Activated naive CD4-positive, alpha-beta T cell treated with anti-CD3 and anti-CD28 coated beads for 36 hours (primary cell): ENCODE data around the gene NEMF. TPM values are rescaled to one million over a fixed set of nuclear protein-coding genes. Genes with fewer than 3 reads are reported as not detected.
"Not testable (repeated sequence)": the region's sequence is repeated elsewhere in the genome, so short reads cannot be mapped to it uniquely, and the experiment has no call there.

ENCODE experiments used
- CTCF ChIA-PET: fragments of 350-600 bp; sonication (Branson Sonifier 250); formaldehyde crosslinking; loops from one replicate; lab custom pipeline; 2021; ENCODE audit warnings: antibody characterized with exemption; lab: Charles Lee
- DNase-seq: peaks from one replicate; pipeline ENCODE4 v3.0.0-alpha.2; 2020
- H3K27ac Mint-ChIP-seq: one replicate; pipeline ENCODE4 v1.8.0; 2021; ENCODE audit warnings: mild to moderate bottlenecking, mixed read lengths
- H3K27me3 Mint-ChIP-seq: one replicate; pipeline ENCODE4 v1.8.0; 2021; ENCODE audit warnings: low read depth, mixed read lengths
- H3K36me3 Mint-ChIP-seq: one replicate; pipeline ENCODE4 v1.8.0; 2021; ENCODE audit warnings: low read depth, mixed read lengths
- H3K4me1 Mint-ChIP-seq: one replicate; pipeline ENCODE4 v1.8.0; 2021; ENCODE audit warnings: low read depth, mixed read lengths
- H3K4me3 Mint-ChIP-seq: one replicate; pipeline ENCODE4 v1.8.0; 2021; ENCODE audit warnings: mild to moderate bottlenecking, moderate library complexity, mixed read lengths
- H3K9me3 Mint-ChIP-seq: one replicate; pipeline ENCODE4 v1.8.0; 2021; ENCODE audit warnings: mixed read lengths
- intact Hi-C: fragments of 100-400 bp; cut with micrococcal nuclease; formaldehyde crosslinking; loops from one replicate; pipeline ENCODE4 v1.15.1; 2023
- total RNA-seq, 2 experiments: library from RNA; stranded (reverse); gene quantifications; one replicate each; pipeline ENCODE4 v1.2.3, GENCODE V29; 2021

The NEMF gene
- total RNA-seq = 10 to 100 TPM; 45.5 to 47.0 TPM

- Mint-ChIP-seq H3K36me3 (peaks cover 9% of the 10 kb centered on the region), H3K4me1 (peaks cover 37% of the 10 kb centered on the region), H3K27ac (peak within 1 kb of the TSS; percentile 97), H3K4me3 (peak within 1 kb of the TSS; percentile 98), H3K27me3 (no peaks in the 10 kb centered on the region), H3K9me3 (no peaks in the 10 kb centered on the region)
- intact Hi-C loops = loop anchor here (1.0 to 2.0 kb wide), 12 partner anchors 10 to 680 kb away; partner anchors contain the start of genes DMAC2L, KLHDC2, L2HGDH and MAP4K5
- CTCF ChIA-PET = interaction anchor here (0.6 to 10.7 kb wide), 46 partner anchors 10 to 391 kb away, joined by 3 to 182 read pairs (median 4); partner anchors contain the start of genes DNAAF2, MGAT2 and RPL36AL
- peak; percentile 90 for DNase-seq
These were observed at the start of gene NEMF for GRCh38 chr14:49852301-49853157. Gene NEMF (minus strand): TSS chr14:49852788. CDS start chr14:49852753, 35 bp downstream.

GRCh38 chr14:49900973-49901372 is 48.4 kb upstream of the NEMF start:
- CTCF ChIA-PET = interaction anchor here (2.3 kb wide), 1 partner anchor 137 kb away, joined by 10 read pairs; no protein-coding TSS in a partner anchor
- peaks cover 28% of the 10 kb centered on the region for H3K36me3 Mint-ChIP-seq
- no peak overlapping the region for H3K27ac Mint-ChIP-seq

GRCh38 chr14:49898485-49898884 is 45.9 kb upstream of the NEMF start:
- intact Hi-C loops = loop anchor here (5.0 to 10.0 kb wide), 2 partner anchors 926 to 1949 kb away; no protein-coding TSS in a partner anchor
- Mint-ChIP-seq H3K4me3 (peak overlapping the region; percentile 54), H3K36me3 (peaks cover 49% of the 10 kb centered on the region), H3K4me1 (peaks cover 32% of the 10 kb centered on the region), H3K9me3 (peaks cover 1% of the 10 kb centered on the region), H3K27me3 (no peaks in the 10 kb centered on the region), H3K27ac (peak overlapping the region; percentile 86)
- no peak for DNase-seq
- CTCF ChIA-PET = interaction anchor here (0.7 to 1.1 kb wide), 2 partner anchors 45 to 102 kb away, joined by 5 to 7 read pairs; no protein-coding TSS in a partner anchor

More at GRCh38 chr14:49900973-49901372, 48.4 kb upstream of the NEMF start:
- Mint-ChIP-seq H3K9me3 (peaks cover 3% of the 10 kb centered on the region), H3K4me1 (peaks cover 35% of the 10 kb centered on the region), H3K27me3 (no peaks in the 10 kb centered on the region), H3K4me3 (no peak overlapping the region)
- intact Hi-C loops = no loop called here
- no peak for DNase-seq

GRCh38 chr14:49897965-49898364 is 45.4 kb upstream of the NEMF start:
- CTCF ChIA-PET = interaction anchor here (0.7 to 1.0 kb wide), 2 partner anchors 103 to 140 kb away, joined by 3 to 6 read pairs; no protein-coding TSS in a partner anchor
- intact Hi-C loops = loop anchor here (5.0 to 10.0 kb wide), 2 partner anchors 927 to 1949 kb away; no protein-coding TSS in a partner anchor
- Mint-ChIP-seq H3K36me3 (peaks cover 52% of the 10 kb centered on the region), H3K4me3 (peak overlapping the region; percentile 54), H3K9me3 (peaks cover 1% of the 10 kb centered on the region), H3K27me3 (no peaks in the 10 kb centered on the region), H3K4me1 (peaks cover 32% of the 10 kb centered on the region), H3K27ac (peak overlapping the region; percentile 86)
- DNase-seq = no peak

GRCh38 chr14:49897414-49897813 is 44.8 kb upstream of the NEMF start:
- intact Hi-C loops = loop anchor here (5.0 to 10.0 kb wide), 2 partner anchors 927 to 1950 kb away; no protein-coding TSS in a partner anchor
- Mint-ChIP-seq H3K27me3 (no peaks in the 10 kb centered on the region), H3K9me3 (peaks cover 1% of the 10 kb centered on the region), H3K36me3 (peaks cover 54% of the 10 kb centered on the region), H3K4me1 (peaks cover 32% of the 10 kb centered on the region), H3K27ac (peak overlapping the region; percentile 100), H3K4me3 (peak overlapping the region; percentile 100)
- CTCF ChIA-PET = interaction anchor here (0.7 to 1.0 kb wide), 2 partner anchors 103 to 141 kb away, joined by 3 to 6 read pairs; no protein-coding TSS in a partner anchor
- no peak for DNase-seq

GRCh38 chr14:49896966-49897365 is 44.4 kb upstream of the NEMF start:
- Mint-ChIP-seq H3K36me3 (peaks cover 51% of the 10 kb centered on the region), H3K4me1 (peaks cover 33% of the 10 kb centered on the region), H3K4me3 (peak overlapping the region; percentile 100), H3K27ac (peak overlapping the region; percentile 100), H3K27me3 (no peaks in the 10 kb centered on the region), H3K9me3 (no peaks in the 10 kb centered on the region)
- intact Hi-C loops = loop anchor here (1.0 to 10.0 kb wide), 3 partner anchors 625 to 1950 kb away; no protein-coding TSS in a partner anchor
- no peak for DNase-seq
- CTCF ChIA-PET = interaction anchor here (1.0 kb wide), 1 partner anchor 141 kb away, joined by 6 read pairs; no protein-coding TSS in a partner anchor

GRCh38 chr14:49896272-49896671 is 43.7 kb upstream of the NEMF start:
- intact Hi-C loops = loop anchor here (1.0 to 10.0 kb wide), 3 partner anchors 626 to 1951 kb away; no protein-coding TSS in a partner anchor
- CTCF ChIA-PET = interaction anchor here (0.6 to 1.8 kb wide), 10 partner anchors 26 to 208 kb away, joined by 3 to 12 read pairs (median 4); no protein-coding TSS in a partner anchor
- H3K36me3 Mint-ChIP-seq = peaks cover 51% of the 10 kb centered on the region
- H3K27me3 Mint-ChIP-seq, H3K9me3 Mint-ChIP-seq, DNase-seq: not testable (repeated sequence)
- H3K4me1 Mint-ChIP-seq = peaks cover 38% of the 10 kb centered on the region
- peak overlapping the region; percentile 100 for H3K4me3 Mint-ChIP-seq
- H3K27ac Mint-ChIP-seq = peak overlapping the region; percentile 100

- intact Hi-C loops = loop anchor here (1.0 to 10.0 kb wide), 7 partner anchors 15 to 1952 kb away; partner anchors contain the start of gene SOS2
- peaks cover 38% of the 10 kb centered on the region for H3K4me1 Mint-ChIP-seq
These were observed 42.9 kb upstream of the NEMF start for GRCh38 chr14:49895480-49895879.

GRCh38 chr14:49894214-49895107 is 41.9 kb upstream of the NEMF start:
- Mint-ChIP-seq H3K27ac (peak overlapping the region; percentile 100), H3K4me1 (peaks cover 36% of the 10 kb centered on the region), H3K36me3 (peaks cover 50% of the 10 kb centered on the region), H3K4me3 (peak overlapping the region; percentile 100)
- CTCF ChIA-PET = interaction anchor here (0.6 to 2.2 kb wide), 5 partner anchors 14 to 188 kb away, joined by 3 to 12 read pairs (median 7); no protein-coding TSS in a partner anchor
- peak; percentile 31 for DNase-seq
- H3K27me3 Mint-ChIP-seq, H3K9me3 Mint-ChIP-seq: not testable (repeated sequence)
- intact Hi-C loops = loop anchor here (1.0 to 10.0 kb wide), 9 partner anchors 16 to 1953 kb away; partner anchors contain the start of gene SOS2

More at GRCh38 chr14:49895480-49895879, 42.9 kb upstream of the NEMF start:
- Mint-ChIP-seq H3K36me3 (peaks cover 51% of the 10 kb centered on the region), H3K27ac (peak overlapping the region; percentile 100), H3K27me3 (no peaks in the 10 kb centered on the region), H3K4me3 (peak overlapping the region; percentile 100), H3K9me3 (no peaks in the 10 kb centered on the region)
- CTCF ChIA-PET = interaction anchor here (0.7 to 1.8 kb wide), 9 partner anchors 28 to 209 kb away, joined by 3 to 12 read pairs (median 4); no protein-coding TSS in a partner anchor
- no peak for DNase-seq

GRCh38 chr14:49893309-49894213 is 41.0 kb upstream of the NEMF start:
- CTCF ChIA-PET = interaction anchor here (0.6 to 2.3 kb wide), 9 partner anchors 14 to 211 kb away, joined by 3 to 11 read pairs (median 3); no protein-coding TSS in a partner anchor
- DNase-seq = peak; percentile 69
- H3K9me3 Mint-ChIP-seq = no peaks in the 10 kb centered on the region
- H3K27ac Mint-ChIP-seq = peak overlapping the region; percentile 100
- peak overlapping the region; percentile 100 for H3K4me3 Mint-ChIP-seq
- intact Hi-C loops = loop anchor here (1.0 to 10.0 kb wide), 7 partner anchors 17 to 931 kb away; partner anchors contain the start of genes RPS29 and SOS2
- H3K4me1 Mint-ChIP-seq = peaks cover 27% of the 10 kb centered on the region
- no peaks in the 10 kb centered on the region for H3K27me3 Mint-ChIP-seq
- peaks cover 46% of the 10 kb centered on the region for H3K36me3 Mint-ChIP-seq
